ENCODE results near the gene BRD4. TPM values are rescaled to one million over a fixed set of nuclear protein-coding genes. Genes with fewer than 3 reads are reported as not detected.

BRD4 gene
- total RNA-seq, 1 experiment from 2014 or later = 144 TPM

GRCh38 chr19:15238639-15239155 lies 93.6 kb downstream of the BRD4 start:
- TF ChIP-seq CTCF (conservative IDR thresholded peaks at IDR 0.05) = peak; percentile 23; the same call in 2 of the 3 replicates
- Histone ChIP-seq H3K27ac (ENCODE audit: insufficient read length, low read depth, low read length) (no peak overlapping the region), H2BK12ac (ENCODE audit: insufficient read length, low read depth, low read length) (no peak overlapping the region), H2AK5ac (ENCODE audit: insufficient read length, low read length) (no peak overlapping the region), H2BK5ac (ENCODE audit: insufficient read length, low read length) (no peak overlapping the region), H3K23ac (ENCODE audit: insufficient read length, low read depth, low read length) (no peak overlapping the region), H4K20me1 (ENCODE audit: control insufficient read depth, insufficient read depth, insufficient read length) (peaks cover 2% of the 10 kb centered on the region), H3K79me1 (ENCODE audit: insufficient read depth, low read depth, low read length, poor library complexity, severe bottlenecking) (no peaks in the 10 kb centered on the region), H4K5ac (ENCODE audit: insufficient read length, low read depth, low read length) (no peak overlapping the region), H3K27me3 (ENCODE audit: insufficient read depth, low read length) (no peaks in the 10 kb centered on the region; the same call in 1 of the 2 replicates), H3T11ph (ENCODE audit: low read length) (no peak overlapping the region), H2BK20ac (ENCODE audit: low read depth, low read length, poor library complexity, severe bottlenecking) (no peak overlapping the region), H4K8ac (replicated peaks; ENCODE audit: insufficient read length, low read depth, low read length) (no peak overlapping the region), H3K4me1 (ENCODE audit: insufficient read depth, low read length) (no peaks in the 10 kb centered on the region), H3K9ac (ENCODE audit: extremely low read depth, insufficient read length, low read length) (no peak overlapping the region), H2BK15ac (ENCODE audit: low read depth, low read length) (no peak overlapping the region), H3K23me2 (ENCODE audit: insufficient read length, low read depth, low read length, poor library complexity, severe bottlenecking) (no peaks in the 10 kb centered on the region), H3K56ac (ENCODE audit: insufficient read length, low read depth, low read length) (no peak overlapping the region), H2BK120ac (ENCODE audit: low read depth, low read length, poor library complexity, severe bottlenecking) (no peak overlapping the region), H4K91ac (ENCODE audit: insufficient read length, low read depth, low read length) (no peak overlapping the region), H3K14ac (ENCODE audit: insufficient read depth, low read length) (no peak overlapping the region), H3K18ac (ENCODE audit: insufficient read length, low read depth, low read length) (no peak overlapping the region), H3K79me2 (ENCODE audit: insufficient read depth, low read length) (no peaks in the 10 kb centered on the region), H3K9me3 (ENCODE audit: control insufficient read depth, low read depth, low read length) (no peaks in the 10 kb centered on the region), H3K4ac (ENCODE audit: low read depth, low read length) (no peak overlapping the region), H2AFZ (ENCODE audit: low read length) (no peak overlapping the region), H3K4me2 (ENCODE audit: insufficient read depth, insufficient read length, low read length) (no peak overlapping the region)
- peak; percentile 42 for DNase-seq
- H3K36me3 Mint-ChIP-seq (ENCODE audit: insufficient read depth in 1 of 3, low read depth in 3 of 3) = peaks cover 32 to 72% (median 59%) of the 10 kb centered on the region in 3 experiments; a peak in 6 of 7 replicates
- H3K4me3 Mint-ChIP-seq = no peak overlapping the region
- no CpG with 5 or more reads among the region's 29 CpGs for WGBS (ENCODE audit: extremely low coverage, insufficient read length, low lambda C conversion rate)
- no peaks in the 10 kb centered on the region for H3K4me1 Mint-ChIP-seq
- H3K27me3 Mint-ChIP-seq (ENCODE audit: low read depth) = no peaks in the 10 kb centered on the region
- H3K9me3 Mint-ChIP-seq = no peaks in the 10 kb centered on the region
- no peak overlapping the region for H3K27ac Mint-ChIP-seq
